ENCODE results near the gene RTKN2. TPM values are rescaled to one million over a fixed set of nuclear protein-coding genes. Genes with fewer than 3 reads are reported as not detected.
"Not testable (repeated sequence)": the region's sequence is repeated elsewhere in the genome, so short reads cannot be mapped to it uniquely, and the experiment has no call there.

RTKN2 gene
- total RNA-seq, 4 donors from 2014 or later: 0.83 to 2.5 (median 0.94) TPM

- no peaks in the 10 kb centered on the region for H3K27me3 ChIP-seq
- TF ChIP-seq POLR2AphosphoS5 (IDR thresholded peaks at IDR 0.05) (no peak), CTCF (IDR thresholded peaks at IDR 0.05) (no peak), EP300 (IDR thresholded peaks at IDR 0.05) (no peak), POLR2A (IDR thresholded peaks at IDR 0.05) (no peak)
- DNase-seq (ENCODE audit: low spot score in 2 of 2): no peak
- no peaks in the 10 kb centered on the region for H3K36me3 ChIP-seq
- no peak overlapping the region for H3K27ac ChIP-seq
- no peaks in the 10 kb centered on the region for H3K4me1 ChIP-seq
- no peak overlapping the region for H3K4me3 ChIP-seq
- no peaks in the 10 kb centered on the region for H3K9me3 ChIP-seq
Measured at GRCh38 chr10:62284221-62284620, 15.6 kb upstream of the RTKN2 start.

- not testable (repeated sequence) for H3K4me3 ChIP-seq; H3K27me3 ChIP-seq; H3K36me3 ChIP-seq; H3K27ac ChIP-seq; H3K4me1 ChIP-seq; H3K9me3 ChIP-seq; DNase-seq (ENCODE audit: low spot score in 2 of 2)
- WGBS: 94% methylated on average over 24 of the region's 24 CpGs
Measured at GRCh38 chr10:62281348-62281747, 12.7 kb upstream of the RTKN2 start.

- not testable (repeated sequence) for H3K9me3 ChIP-seq; H3K4me1 ChIP-seq; H3K27me3 ChIP-seq; H3K27ac ChIP-seq; H3K4me3 ChIP-seq; DNase-seq (ENCODE audit: low spot score in 2 of 2); H3K36me3 ChIP-seq
- WGBS: 93% methylated on average over 10 of the region's 28 CpGs
Measured at GRCh38 chr10:62280392-62280791, 11.7 kb upstream of the RTKN2 start.

GRCh38 chr10:62278441-62278910 is 9.8 kb upstream of the RTKN2 start:
- no peaks in the 10 kb centered on the region for H3K4me1 ChIP-seq
- H3K36me3 ChIP-seq: no peaks in the 10 kb centered on the region
- H3K27ac ChIP-seq: no peak overlapping the region
- DNase-seq (ENCODE audit: low spot score in 2 of 2): no peak
- 21% methylated on average over 2 of the region's 2 CpGs for WGBS
- no peak for TF ChIP-seq CTCF (IDR thresholded peaks at IDR 0.05)
- no peak for TF ChIP-seq EP300 (IDR thresholded peaks at IDR 0.05)
- TF ChIP-seq POLR2AphosphoS5 (IDR thresholded peaks at IDR 0.05): no peak
- TF ChIP-seq POLR2A (IDR thresholded peaks at IDR 0.05): no peak
- H3K27me3 ChIP-seq: no peaks in the 10 kb centered on the region
- no peaks in the 10 kb centered on the region for H3K9me3 ChIP-seq
- no peak overlapping the region for H3K4me3 ChIP-seq

- Histone ChIP-seq H3K27me3 (no peaks in the 10 kb centered on the region), H3K4me1 (no peaks in the 10 kb centered on the region), H3K9me3 (no peaks in the 10 kb centered on the region), H3K27ac (no peak overlapping the region), H3K36me3 (no peaks in the 10 kb centered on the region), H3K4me3 (no peak overlapping the region)
- no peak for DNase-seq (ENCODE audit: low spot score in 2 of 2)
- TF ChIP-seq CTCF (IDR thresholded peaks at IDR 0.05): no peak
- TF ChIP-seq POLR2A (IDR thresholded peaks at IDR 0.05): no peak
- no peak for TF ChIP-seq POLR2AphosphoS5 (IDR thresholded peaks at IDR 0.05)
- no peak for TF ChIP-seq EP300 (IDR thresholded peaks at IDR 0.05)
- WGBS: 88% methylated on average over 1 of the region's 1 CpG
Measured at GRCh38 chr10:62277971-62278370, 9.3 kb upstream of the RTKN2 start.

- DNase-seq (ENCODE audit: low spot score in 2 of 2): no peak
- Histone ChIP-seq H3K4me1 (peaks cover 17% of the 10 kb centered on the region), H3K27me3 (no peaks in the 10 kb centered on the region), H3K4me3 (no peak overlapping the region), H3K36me3 (no peaks in the 10 kb centered on the region), H3K27ac (no peak overlapping the region), H3K9me3 (no peaks in the 10 kb centered on the region)
- TF ChIP-seq CTCF (IDR thresholded peaks at IDR 0.05): no peak
- TF ChIP-seq POLR2A (IDR thresholded peaks at IDR 0.05): no peak
- TF ChIP-seq EP300 (IDR thresholded peaks at IDR 0.05): no peak
- no peak for TF ChIP-seq POLR2AphosphoS5 (IDR thresholded peaks at IDR 0.05)
- 88% methylated on average over 4 of the region's 4 CpGs for WGBS
Measured at GRCh38 chr10:62270020-62270419, 1.4 kb upstream of the RTKN2 start.
